HG02884 (cell line): ENCODE measurements around the gene ZNF487.
"Not testable (repeated sequence)": the region's sequence is repeated elsewhere in the genome, so short reads cannot be mapped to it uniquely, and the experiment has no call there.

Experiments
- ATAC-seq: cut with Tn5 transposase; IDR thresholded peaks from one replicate; pipeline ENCODE4 v1.9.1; 2021; ENCODE audit warnings: mild to moderate bottlenecking, moderate library complexity; ENCODE audit not compliant: unreplicated experiment

Gene ZNF487

GRCh38 chr10:43430926-43431663 lies 5.8 kb upstream of the ZNF487 start:
- no peak for ATAC-seq

- no peak for ATAC-seq
These were observed 395 bp downstream of the ZNF487 start for GRCh38 chr10:43437141-43437870.

GRCh38 chr10:43440463-43441134 lies 3.7 kb downstream of the ZNF487 start:
- no peak for ATAC-seq

DNA sequence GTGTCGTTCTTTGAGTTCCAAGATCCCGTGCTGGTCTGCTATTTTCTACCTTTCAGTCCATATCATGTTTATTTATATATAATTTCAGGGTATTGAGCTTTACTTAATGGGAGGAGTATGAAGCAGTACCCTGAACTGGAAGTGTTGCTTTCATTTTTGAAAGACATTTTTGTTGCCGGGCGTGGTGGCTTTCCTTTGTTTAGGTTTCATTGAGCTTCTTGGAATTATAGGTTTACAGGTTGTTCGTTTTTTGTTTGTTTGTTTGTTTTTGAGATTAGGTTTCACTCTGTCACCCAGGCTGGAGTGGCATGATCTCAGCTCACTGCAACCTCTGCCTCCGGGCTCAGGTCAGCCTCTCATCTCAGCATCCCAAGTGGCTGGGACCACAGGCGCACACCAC lies 7.4 kb downstream of the ZNF487 start:
- no peak for ATAC-seq

DNA sequence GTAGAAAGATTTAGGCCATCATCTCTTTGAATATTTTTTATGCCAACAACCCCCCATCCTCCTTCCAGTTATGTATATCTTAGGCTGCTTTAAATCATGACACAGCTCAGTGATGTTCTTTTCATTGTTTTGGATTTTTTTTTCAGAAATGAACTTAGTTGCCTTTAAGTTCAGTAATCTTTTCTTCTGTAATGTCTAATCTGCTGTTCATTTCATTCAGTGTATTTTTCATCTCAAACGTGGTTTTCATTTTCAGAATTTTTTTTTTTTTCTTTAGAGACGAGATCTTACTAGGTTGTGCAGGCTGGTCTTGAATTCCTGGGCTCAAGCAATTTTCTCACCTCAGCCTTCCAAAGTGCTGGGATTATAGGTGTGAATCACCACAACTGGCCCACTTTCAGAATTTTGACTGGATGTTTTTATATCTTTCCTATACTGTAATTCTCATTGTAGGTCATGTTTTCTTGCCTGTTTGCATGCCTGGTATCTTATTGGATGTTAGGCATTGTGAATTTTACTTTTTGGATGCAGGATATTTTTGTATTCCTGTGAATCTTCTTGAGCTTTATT lies 8.1 kb downstream of the ZNF487 start:
- no peak for ATAC-seq

- ATAC-seq = not testable (repeated sequence)
These were observed 9.5 kb downstream of the ZNF487 start for GRCh38 chr10:43446219-43447017.

DNA sequence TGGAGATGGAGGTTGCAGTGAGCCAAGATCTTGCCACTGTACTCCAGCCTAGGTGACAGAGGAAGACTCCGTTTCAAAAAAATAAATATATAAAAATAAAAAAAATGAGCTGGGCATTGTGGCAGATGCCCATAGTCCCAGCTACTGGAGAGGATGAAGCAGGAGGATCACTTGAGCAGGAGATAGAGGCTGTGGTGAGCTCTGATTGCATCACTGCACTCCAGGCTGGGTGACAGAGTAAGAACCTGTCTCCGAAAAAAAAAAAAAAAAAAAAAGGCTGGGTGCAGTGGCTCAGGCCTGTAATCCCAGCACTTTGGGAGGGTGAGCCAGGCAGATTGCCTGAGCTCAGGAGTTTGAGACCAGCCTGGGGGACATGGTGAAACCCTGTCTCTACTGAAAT lies 11.8 kb downstream of the ZNF487 start:
- ATAC-seq = no peak

DNA sequence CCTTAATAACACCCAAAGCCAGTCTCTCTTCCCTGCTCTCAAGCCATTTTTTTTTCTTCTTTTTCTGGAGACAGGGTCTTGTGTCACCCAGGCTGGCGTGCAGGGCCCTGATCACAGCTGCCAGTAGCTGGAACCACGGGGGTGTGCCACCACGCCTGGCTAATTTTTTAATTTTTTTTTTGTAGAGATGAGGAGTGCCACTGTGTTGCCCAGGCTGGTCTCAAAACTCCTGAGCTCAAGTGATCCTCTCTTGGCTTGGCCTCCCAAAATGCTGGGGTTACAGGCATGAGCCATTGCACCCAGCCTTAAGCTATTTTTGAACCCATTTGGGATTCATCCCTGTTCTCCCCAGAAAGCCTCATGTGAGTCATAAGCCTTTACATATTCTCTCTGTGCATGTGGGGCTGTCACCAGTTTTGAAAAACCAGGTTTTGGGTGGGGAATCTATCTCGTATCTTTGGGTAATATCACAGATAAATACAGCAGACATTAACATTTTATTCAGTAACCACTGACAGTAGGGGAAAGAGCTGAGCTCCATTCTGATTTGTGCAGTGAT lies 15.5 kb downstream of the ZNF487 start:
- no peak for ATAC-seq

- peak; percentile 46 for ATAC-seq
These were observed 16.4 kb downstream of the ZNF487 start for GRCh38 chr10:43453266-43453831.

DNA sequence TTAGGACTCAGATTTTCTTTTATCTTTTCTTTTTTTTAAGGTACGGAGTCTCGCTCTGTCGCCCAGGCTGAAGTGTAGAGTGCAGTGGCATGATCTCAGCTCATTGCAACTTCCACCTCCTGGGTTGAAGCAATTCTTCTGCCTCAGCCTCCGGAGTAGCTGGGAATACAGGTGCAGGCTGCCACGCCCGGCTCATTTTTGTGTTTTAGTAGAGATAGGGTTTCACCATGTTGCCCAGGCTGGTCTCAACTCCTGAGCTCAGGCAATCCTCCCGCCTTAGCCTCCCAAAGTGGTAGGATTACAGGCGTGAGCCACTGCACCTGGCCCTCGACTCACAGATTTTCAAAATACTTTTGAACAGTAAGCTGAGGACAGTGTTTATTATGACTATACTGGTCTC lies 17.1 kb downstream of the ZNF487 start:
- ATAC-seq = not testable (repeated sequence)

DNA sequence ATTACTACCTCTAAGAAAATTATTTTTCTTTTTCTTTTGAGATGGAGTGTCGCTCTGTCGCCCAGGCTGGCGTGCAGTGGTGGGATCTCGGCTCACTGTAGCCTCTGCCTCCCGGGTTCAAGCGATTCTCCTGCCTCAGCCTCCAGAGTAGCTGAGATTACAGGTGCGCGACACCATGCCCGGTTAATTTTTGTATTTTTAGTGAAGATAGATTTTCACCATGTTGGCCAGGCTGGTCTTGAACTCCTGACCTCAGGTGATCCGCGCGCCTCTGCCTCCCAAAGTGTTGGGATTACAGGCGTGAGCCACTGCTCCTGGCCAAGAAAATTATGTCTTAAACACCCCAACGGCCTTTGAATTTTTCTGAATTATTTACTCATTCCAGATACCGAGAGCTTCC lies 19.6 kb downstream of the ZNF487 start:
- not testable (repeated sequence) for ATAC-seq

DNA sequence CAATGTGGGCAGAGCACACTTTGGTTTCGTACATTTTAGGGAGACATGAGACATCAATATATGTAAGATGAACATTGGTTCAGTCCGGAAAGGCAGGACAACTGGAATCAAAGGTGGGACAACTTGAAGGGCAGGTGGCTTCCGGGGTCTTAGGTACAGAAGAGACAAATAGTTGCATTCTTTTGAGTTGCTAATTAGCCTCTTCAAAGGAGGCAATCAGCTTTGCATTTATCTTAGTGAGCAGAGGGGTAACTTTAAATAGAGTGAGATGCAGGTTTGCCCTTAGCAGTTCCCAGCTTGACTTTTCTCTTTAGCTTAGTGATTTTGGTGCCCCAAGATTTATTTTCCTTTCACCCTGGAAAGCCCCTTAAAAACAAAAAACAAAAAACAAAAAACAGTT lies 21.3 kb downstream of the ZNF487 start:
- no peak for ATAC-seq

DNA sequence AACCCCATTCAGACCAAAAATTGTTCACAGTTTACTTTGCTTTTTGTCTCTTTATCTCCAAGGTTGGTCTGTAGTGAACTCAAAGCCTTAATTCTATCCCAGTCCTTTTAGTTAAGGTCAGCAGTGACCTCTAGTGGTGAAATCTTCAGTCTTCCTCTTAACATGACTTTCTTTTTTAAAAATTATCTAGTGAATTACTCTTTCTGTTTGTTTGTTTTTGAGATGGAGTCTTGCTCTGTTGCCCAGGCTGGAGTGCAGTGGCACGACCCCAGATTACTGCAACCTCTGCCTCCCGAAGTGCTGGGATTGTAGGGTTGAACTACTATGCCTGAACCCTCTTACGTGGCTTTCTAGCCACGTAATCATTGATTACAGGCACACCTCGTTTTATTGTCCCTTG lies 25.0 kb downstream of the ZNF487 start:
- peak; percentile 76 for ATAC-seq

DNA sequence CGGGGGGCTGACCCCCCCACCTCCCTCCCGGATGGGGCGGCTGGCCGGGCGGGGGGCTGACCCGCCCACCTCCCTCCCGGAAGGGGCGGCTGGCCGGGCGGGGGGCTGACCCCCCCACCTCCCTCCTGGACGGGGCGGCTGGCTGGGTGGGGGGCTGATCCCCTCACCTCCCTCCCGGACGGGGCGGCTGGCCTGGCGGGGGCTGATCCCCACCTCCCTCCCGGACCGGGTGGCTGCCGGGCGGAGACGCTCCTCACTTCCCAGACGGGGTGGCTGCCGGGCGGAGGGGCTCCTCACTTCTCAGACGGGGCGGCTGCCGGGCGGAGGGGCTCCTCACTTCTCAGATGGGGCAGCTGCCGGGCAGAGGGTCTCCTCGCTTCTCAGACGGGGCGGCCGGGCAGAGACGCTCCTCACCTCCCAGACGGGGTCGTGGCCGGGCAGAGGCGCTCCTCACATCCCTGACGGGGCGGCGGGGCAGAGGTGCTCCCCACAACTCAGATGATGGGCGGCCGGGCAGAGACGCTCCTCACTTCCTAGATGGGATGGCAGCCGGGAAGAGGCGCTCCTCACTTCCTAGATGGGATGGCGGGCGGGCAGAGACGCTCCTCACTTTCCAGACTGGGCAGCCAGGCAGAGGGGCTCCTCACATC lies 28.3 kb downstream of the ZNF487 start:
- not testable (repeated sequence) for ATAC-seq

- not testable (repeated sequence) for ATAC-seq
These were observed 28.8 kb downstream of the ZNF487 start for GRCh38 chr10:43465736-43466120.

GRCh38 chr10:43471146-43471545 lies 34.2 kb downstream of the ZNF487 start:
- no peak for ATAC-seq

DNA sequence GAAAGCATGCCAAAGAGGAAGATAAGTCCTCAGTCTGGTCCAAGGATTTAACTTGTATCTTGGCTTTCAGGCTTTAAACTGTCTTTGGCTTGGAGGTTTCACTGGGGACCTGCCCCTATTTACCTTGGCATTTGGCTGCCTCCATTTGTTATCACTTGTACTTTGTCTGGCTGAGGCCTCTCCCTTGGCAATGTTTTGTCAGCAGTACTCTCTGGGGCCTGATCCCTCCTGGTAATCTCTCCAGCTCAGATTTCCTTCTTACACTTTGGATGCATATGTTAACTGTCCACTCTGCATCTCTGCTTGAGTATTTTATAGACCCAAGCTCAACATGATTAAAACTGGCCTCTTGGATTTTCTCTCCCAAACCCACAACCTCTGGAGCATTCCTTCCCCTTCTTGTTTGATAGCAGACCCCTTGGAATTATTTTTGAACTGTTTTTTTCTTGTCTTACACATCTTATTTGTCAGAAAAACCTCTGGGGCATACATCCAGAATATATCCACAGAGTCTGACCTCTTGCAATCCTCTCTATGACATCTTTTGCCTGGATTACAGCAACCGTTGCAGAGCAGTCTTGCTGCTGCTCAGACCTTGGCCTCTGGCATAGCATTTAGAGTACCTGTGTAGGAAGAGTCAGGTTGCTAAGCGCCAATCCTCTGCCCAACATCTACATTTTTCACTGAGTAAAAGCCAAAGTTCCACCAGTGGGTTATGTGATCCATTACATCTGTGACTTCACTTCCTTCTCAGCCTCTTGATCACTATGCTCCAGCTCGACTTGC lies 35.2 kb downstream of the ZNF487 start:
- no peak for ATAC-seq

GRCh38 chr10:43479275-43479674 lies 42.4 kb downstream of the ZNF487 start:
- ATAC-seq = no peak
